Adipocyte (in vitro differentiated cells): Measurements from ENCODE around the gene GRIN3A.

Source experiments
- DNase-seq: peaks from one replicate; pipeline ENCODE4 v3.0.0-alpha.2; 2015; ENCODE audit warnings: low read depth
- H3K27me3 ChIP-seq: replicated peaks from 2 replicates; pipeline ENCODE4 v1.7.0; 2013; ENCODE audit warnings: mild to moderate bottlenecking, low read length, moderate library complexity; ENCODE audit not compliant: control insufficient read depth, insufficient read depth
- H3K36me3 ChIP-seq: 2 replicates; pipeline ENCODE4 v1.7.0; 2013; ENCODE audit warnings: low read length, mild to moderate bottlenecking, moderate library complexity; ENCODE audit not compliant: control insufficient read depth, insufficient read depth, severe bottlenecking
- H3K4me1 ChIP-seq: 2 replicates; pipeline ENCODE4 v1.7.0; 2013; ENCODE audit warnings: mild to moderate bottlenecking, low read length, moderate library complexity; ENCODE audit not compliant: control insufficient read depth, insufficient read depth
- H3K4me3 ChIP-seq: 2 replicates; pipeline ENCODE4 v1.7.0; 2013; ENCODE audit warnings: mild to moderate bottlenecking, low read length, moderate library complexity
- H3K9ac ChIP-seq: 2 replicates; pipeline ENCODE4 v1.7.0; 2013; ENCODE audit warnings: mild to moderate bottlenecking, low read length, moderate library complexity
- H3K9me3 ChIP-seq: 2 replicates; pipeline ENCODE4 v1.7.0; 2013; ENCODE audit warnings: mild to moderate bottlenecking, low read length, moderate library complexity; ENCODE audit not compliant: control insufficient read depth

Gene GRIN3A

GRCh38 chr9:101702257-101702656 is 36.2 kb downstream of the GRIN3A start:
- H3K9ac ChIP-seq, result no peak overlapping the region
- no peak overlapping the region for H3K4me3 ChIP-seq
- no peaks in the 10 kb centered on the region for H3K36me3 ChIP-seq
- peaks cover 5% of the 10 kb centered on the region for H3K27me3 ChIP-seq
- H3K9me3 ChIP-seq, result peaks cover 5% of the 10 kb centered on the region
- no peak for DNase-seq
- H3K4me1 ChIP-seq, result peaks cover 3% of the 10 kb centered on the region

DNA sequence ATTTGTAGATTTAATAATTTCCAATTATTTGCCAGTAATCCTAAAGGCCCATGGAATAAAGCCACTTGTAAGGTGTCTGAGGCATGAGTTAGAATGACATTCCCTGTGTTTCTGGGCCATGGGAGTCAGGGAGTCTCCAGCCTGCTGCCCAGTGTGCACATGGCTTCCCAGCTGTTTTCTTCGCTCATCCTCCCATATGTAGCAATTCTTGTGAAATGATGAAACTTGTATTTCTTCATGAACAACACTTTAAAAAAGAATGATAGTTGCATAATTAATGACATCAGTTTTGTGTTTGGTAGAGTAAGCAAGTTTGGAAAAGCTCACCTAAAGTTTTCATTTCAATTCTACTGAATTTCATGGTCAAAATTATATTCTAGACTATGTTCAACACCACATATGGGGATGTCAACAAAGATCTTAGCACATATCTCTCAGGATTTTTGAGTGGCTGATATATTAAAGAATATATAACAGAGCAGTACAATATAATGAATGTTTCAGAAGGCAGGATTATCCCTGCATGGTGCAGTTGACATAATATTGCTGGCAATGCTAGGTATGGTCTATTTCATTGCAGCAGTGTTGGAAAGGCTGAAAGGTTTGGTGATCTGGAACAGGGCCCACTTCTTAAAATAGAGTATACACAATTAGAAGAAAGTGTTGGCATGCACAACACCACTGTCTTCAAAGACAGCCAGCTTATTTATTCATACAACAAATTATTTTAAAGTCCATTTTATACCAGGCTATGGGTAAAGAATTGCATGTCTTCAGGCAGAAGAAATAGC is 44.7 kb downstream of the GRIN3A start:
- Histone ChIP-seq H3K36me3 (no peaks in the 10 kb centered on the region), H3K27me3 (no peaks in the 10 kb centered on the region), H3K9ac (no peak overlapping the region), H3K4me1 (peaks cover 21% of the 10 kb centered on the region), H3K4me3 (no peak overlapping the region), H3K9me3 (no peaks in the 10 kb centered on the region)
- DNase-seq, result no peak

- Histone ChIP-seq H3K4me3 (no peak overlapping the region), H3K27me3 (no peaks in the 10 kb centered on the region), H3K9ac (no peak overlapping the region), H3K9me3 (no peaks in the 10 kb centered on the region), H3K4me1 (peaks cover 21% of the 10 kb centered on the region), H3K36me3 (no peaks in the 10 kb centered on the region)
- no peak for DNase-seq
These were observed 46.8 kb downstream of the GRIN3A start for GRCh38 chr9:101691657-101692056.

DNA sequence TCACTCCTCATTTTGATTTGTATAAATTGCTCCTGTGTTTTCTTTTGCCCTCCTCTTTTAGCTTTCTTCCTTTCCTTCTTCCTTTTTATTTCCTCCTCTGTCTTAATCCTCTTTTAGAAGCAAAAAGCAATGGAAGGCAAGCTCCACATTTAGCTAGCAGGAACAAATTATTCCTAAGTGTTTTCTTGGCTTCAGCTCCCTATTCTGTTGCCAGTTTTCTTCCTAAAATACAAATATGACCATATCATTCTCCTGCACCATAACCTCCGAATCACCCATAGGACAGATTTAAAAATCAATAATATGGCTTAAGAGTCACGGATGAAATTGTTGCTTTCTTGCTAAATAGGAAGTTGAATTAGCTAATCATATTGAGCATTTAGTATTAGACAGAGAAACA is 49.4 kb downstream of the GRIN3A start:
- Histone ChIP-seq H3K9ac (no peak overlapping the region), H3K27me3 (no peaks in the 10 kb centered on the region), H3K4me1 (peaks cover 16% of the 10 kb centered on the region), H3K4me3 (no peak overlapping the region), H3K36me3 (no peaks in the 10 kb centered on the region), H3K9me3 (no peaks in the 10 kb centered on the region)
- no peak for DNase-seq

DNA sequence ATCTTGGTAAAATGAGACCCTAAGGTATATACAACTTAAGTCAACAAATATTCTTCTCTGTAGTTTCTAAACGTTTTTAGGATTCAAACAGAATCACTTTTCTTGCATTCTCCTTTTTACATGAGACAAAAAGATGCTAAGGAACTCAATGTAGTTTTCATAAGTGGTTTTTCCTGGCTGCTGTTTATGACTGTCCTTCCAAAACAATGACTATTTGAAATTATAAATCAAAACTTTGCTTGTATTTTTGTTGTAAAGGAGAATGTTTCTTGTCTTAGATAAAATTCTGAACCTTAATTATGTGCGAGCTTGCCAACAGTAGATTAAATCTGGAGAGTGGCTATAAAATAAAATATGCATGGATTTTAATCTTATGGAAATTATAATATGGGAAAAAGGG is 53.8 kb downstream of the GRIN3A start:
- Histone ChIP-seq H3K9me3 (no peaks in the 10 kb centered on the region), H3K4me3 (no peak overlapping the region), H3K27me3 (no peaks in the 10 kb centered on the region), H3K9ac (no peak overlapping the region), H3K4me1 (no peaks in the 10 kb centered on the region), H3K36me3 (no peaks in the 10 kb centered on the region)
- no peak for DNase-seq

- Histone ChIP-seq H3K36me3 (no peaks in the 10 kb centered on the region), H3K4me1 (no peaks in the 10 kb centered on the region), H3K27me3 (peaks cover 3% of the 10 kb centered on the region), H3K4me3 (no peak overlapping the region), H3K9me3 (no peaks in the 10 kb centered on the region), H3K9ac (no peak overlapping the region)
- DNase-seq, result no peak
These were observed 55.2 kb downstream of the GRIN3A start for GRCh38 chr9:101683236-101683635.

DNA sequence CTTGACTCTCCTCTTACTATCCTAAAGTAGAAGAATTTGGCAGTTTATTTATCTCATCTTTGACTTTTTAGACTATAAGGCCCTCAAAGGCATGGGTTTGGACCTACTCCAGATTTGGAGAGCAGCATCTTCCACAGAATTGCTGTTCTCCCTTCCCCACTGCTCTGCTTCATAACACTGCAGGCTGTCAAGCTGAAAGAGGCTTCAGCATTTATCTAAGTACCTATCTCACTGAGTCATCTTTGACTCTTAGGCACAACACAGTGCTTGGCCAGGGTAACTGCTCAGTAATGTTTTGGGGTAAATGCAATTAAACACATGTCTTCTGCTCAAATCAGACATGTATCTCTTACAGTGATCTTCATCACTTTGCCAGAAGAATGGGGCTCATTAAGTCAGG is 60.6 kb downstream of the GRIN3A start:
- peaks cover 4% of the 10 kb centered on the region for H3K4me1 ChIP-seq
- H3K4me3 ChIP-seq, result no peak overlapping the region
- no peak overlapping the region for H3K9ac ChIP-seq
- no peaks in the 10 kb centered on the region for H3K36me3 ChIP-seq
- DNase-seq, result no peak
- no peaks in the 10 kb centered on the region for H3K9me3 ChIP-seq
- peaks cover 3% of the 10 kb centered on the region for H3K27me3 ChIP-seq

- Histone ChIP-seq H3K9me3 (no peaks in the 10 kb centered on the region), H3K9ac (no peak overlapping the region), H3K27me3 (peaks cover 3% of the 10 kb centered on the region), H3K4me1 (peaks cover 12% of the 10 kb centered on the region), H3K36me3 (no peaks in the 10 kb centered on the region), H3K4me3 (no peak overlapping the region)
- no peak for DNase-seq
These were observed 63.1 kb downstream of the GRIN3A start for GRCh38 chr9:101675341-101675740.

GRCh38 chr9:101674165-101674564 is 64.3 kb downstream of the GRIN3A start:
- DNase-seq, result no peak
- Histone ChIP-seq H3K27me3 (peaks cover 3% of the 10 kb centered on the region), H3K4me1 (peaks cover 14% of the 10 kb centered on the region), H3K4me3 (no peak overlapping the region), H3K9me3 (no peaks in the 10 kb centered on the region), H3K9ac (no peak overlapping the region), H3K36me3 (no peaks in the 10 kb centered on the region)

DNA sequence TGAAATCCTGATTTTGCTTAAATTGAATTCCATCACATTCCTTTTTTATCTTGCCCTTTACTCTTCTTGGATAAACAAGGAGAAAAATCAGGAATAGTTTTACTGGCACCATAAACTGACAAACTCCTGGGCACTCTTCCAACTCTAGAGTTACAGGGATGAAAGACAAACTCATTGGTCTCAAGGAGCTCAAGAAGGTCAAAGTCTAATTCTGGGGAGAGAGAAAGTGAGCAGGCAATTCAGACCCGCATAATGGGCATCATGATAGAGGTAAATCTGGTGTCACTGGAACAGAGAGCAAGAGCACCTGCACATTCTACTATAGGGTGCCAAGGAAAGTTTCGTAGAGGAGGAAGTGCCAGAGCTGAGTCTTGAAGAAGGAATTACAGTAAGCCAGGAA is 64.8 kb downstream of the GRIN3A start:
- DNase-seq, result no peak
- no peak overlapping the region for H3K9ac ChIP-seq
- H3K36me3 ChIP-seq, result no peaks in the 10 kb centered on the region
- H3K4me1 ChIP-seq, result peaks cover 19% of the 10 kb centered on the region
- H3K4me3 ChIP-seq, result no peak overlapping the region
- no peaks in the 10 kb centered on the region for H3K9me3 ChIP-seq
- peaks cover 1% of the 10 kb centered on the region for H3K27me3 ChIP-seq

GRCh38 chr9:101671567-101671966 is 66.9 kb downstream of the GRIN3A start:
- no peak for DNase-seq
- H3K9ac ChIP-seq, result no peak overlapping the region
- no peaks in the 10 kb centered on the region for H3K9me3 ChIP-seq
- no peaks in the 10 kb centered on the region for H3K27me3 ChIP-seq
- no peaks in the 10 kb centered on the region for H3K36me3 ChIP-seq
- peaks cover 24% of the 10 kb centered on the region for H3K4me1 ChIP-seq
- H3K4me3 ChIP-seq, result no peak overlapping the region

DNA sequence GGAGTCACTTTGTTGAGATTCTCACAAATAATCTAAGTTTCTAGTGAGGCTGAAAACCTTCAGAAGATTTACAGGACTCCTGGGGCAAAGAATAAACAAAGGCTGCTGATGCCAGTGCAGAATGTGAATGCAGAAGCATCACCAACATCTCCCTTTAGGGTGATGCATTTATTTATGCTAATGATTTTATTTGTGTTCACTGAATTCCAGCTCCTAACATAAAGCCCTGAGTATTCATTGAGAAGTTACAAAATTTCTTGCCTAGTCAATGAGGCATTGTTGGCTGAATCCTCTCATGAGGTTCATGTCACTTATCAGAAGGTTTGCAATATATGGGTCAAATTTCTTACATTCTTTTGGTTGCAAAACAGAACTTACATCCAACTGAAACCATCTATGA is 70.0 kb downstream of the GRIN3A start:
- DNase-seq, result no peak
- H3K9me3 ChIP-seq, result no peaks in the 10 kb centered on the region
- H3K27me3 ChIP-seq, result no peaks in the 10 kb centered on the region
- H3K36me3 ChIP-seq, result no peaks in the 10 kb centered on the region
- no peak overlapping the region for H3K9ac ChIP-seq
- peaks cover 24% of the 10 kb centered on the region for H3K4me1 ChIP-seq
- H3K4me3 ChIP-seq, result no peak overlapping the region
